Fibroblast of peridontal ligament (primary cell): ENCODE results near the gene TRPM2.

Source experiments
- DNase-seq: peaks from one replicate; pipeline ENCODE4 v3.0.0-alpha.2; 2010; ENCODE audit errors: extremely low read depth

Gene TRPM2

DNA sequence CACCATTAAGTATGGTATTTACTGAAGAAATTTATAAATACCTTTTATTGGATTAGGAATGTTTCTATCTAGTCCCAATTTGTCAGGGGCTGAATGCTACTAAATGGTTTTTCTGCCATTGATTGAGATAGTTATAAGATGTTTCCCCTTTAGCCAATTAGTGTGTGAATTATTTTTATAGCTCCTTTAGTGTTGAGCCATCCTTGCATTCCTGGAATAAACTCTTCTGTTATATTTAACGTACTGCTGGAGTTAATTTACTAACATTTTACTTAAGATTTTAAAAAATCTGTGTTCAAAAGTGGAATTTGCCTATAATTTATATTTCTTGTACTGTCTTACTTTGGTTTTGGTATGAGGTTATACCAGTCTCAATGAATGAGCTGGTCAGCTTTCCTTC, 76.5 kb downstream of the TRPM2 start:
- DNase-seq, result peak; percentile 1

DNA sequence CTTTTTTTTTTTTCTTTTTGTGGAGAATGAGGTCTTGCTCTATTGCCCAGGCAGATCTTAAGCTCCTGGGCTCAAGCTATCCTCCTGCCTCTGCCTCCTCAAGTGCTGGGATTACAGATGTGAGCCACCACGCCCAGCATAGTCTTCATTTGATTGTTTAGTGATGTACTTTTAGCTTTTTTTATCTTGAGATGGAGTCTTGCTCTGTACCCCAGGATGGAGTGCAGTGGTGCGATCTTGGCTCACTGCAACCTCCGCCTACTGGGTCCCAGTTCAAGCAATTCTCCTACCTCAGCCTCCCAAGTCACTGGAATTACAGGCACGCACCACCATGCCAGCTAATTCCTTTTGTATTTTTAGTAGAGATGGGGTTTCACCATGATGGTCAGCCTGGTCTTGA, 77.9 kb downstream of the TRPM2 start:
- no peak for DNase-seq

DNA sequence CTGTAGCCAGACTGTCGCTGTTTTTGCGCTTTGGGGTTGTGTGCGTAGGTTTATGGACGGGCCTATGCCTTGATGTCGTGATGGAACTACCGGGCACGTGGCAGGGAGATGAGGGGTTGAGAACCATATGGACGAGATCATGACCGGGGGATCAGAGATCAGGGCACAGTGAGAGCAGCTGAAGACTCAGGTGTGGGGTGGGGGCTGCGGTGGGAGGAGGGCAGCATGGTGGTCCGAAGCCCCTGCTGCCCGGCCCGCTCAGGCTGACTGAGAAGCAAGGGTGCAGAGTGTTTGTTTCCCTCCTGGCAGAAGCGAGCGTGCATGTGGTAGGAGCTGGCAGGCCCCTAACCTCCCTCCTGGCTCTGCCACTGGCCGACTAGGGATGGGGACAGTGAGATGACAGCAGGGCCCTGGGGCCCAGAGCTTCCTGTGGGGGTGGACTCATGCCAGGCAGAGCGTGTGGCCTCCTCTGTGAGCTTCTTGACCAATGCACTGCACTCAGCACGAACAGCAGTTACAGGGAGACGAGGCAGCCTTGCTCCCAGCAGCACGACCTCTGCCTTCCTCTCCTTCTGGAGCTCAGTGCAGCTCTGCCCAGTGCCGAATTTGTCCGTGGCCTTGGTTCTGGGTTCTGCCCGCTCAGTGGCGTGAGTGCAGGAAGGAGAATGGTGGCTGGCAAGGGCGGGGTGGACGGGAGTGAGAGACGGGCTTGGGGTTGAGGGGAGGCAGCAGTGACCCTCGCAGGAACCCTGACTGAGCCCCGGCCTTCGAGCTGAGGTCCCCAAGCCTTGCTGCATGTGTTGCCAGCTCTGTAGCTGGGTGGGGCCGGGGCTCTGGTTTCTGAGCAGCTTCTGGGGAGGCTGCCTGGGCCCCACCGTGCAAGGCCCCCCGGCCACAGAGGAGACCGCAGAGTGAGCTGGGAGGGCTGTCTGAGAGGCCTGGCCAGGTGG, 79.7 kb downstream of the TRPM2 start:
- DNase-seq, result no peak

DNA sequence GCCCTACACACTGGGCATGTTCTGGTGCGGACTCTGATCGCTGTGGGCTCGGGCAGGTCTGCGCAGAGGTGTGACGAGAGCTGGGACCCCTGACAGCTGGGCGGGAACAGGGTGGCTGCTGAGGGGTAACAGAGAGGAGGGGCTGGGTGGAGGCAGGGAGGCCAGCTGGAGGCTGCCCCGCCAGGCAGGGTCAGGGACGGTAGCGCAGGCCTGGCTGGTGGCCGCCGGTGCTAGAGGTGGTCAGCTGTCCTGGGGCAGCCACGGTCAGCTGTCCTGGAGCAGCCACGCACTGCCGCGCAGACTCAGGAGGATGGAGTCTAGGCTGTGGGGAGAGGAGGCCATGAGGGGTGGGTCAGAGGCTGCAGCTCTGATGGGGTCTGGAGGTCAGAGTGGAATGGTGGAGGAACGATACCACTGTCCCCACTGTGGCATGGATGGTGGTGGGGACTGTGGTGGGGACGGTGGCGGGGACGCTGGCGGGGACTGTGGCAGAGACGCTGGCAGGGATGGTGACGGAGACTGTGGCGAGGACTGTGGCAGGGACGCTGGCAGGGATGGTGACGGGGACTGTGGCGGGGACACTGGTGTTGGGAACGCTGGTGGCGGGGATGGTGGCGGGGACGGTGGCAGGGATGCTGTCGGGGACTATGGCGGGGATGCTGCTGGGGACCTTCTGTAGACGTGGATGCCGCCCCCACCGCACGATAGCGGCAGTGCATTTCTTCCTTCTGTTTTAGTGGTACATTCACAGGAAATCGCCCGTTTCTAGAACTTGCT, 80.6 kb downstream of the TRPM2 start:
- DNase-seq, result no peak

DNA sequence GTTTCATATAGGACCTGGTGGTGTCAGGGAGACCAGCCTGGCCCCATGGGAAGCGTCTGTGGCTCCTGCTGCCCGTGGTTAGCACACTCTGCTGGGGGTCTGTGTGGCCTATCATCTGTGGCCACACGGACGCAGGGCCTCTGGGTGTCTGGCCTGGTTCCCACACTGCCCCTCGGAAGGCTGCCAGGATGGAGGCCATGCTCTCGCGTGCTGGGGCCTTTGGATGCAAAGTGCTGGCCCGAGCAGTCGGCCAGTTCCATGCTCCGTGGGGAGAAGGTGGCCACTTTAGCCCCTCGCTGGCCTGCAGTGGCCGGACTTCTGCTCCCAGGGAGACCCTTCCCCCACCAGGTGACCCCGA, 81.1 kb downstream of the TRPM2 start:
- DNase-seq, result no peak

DNA sequence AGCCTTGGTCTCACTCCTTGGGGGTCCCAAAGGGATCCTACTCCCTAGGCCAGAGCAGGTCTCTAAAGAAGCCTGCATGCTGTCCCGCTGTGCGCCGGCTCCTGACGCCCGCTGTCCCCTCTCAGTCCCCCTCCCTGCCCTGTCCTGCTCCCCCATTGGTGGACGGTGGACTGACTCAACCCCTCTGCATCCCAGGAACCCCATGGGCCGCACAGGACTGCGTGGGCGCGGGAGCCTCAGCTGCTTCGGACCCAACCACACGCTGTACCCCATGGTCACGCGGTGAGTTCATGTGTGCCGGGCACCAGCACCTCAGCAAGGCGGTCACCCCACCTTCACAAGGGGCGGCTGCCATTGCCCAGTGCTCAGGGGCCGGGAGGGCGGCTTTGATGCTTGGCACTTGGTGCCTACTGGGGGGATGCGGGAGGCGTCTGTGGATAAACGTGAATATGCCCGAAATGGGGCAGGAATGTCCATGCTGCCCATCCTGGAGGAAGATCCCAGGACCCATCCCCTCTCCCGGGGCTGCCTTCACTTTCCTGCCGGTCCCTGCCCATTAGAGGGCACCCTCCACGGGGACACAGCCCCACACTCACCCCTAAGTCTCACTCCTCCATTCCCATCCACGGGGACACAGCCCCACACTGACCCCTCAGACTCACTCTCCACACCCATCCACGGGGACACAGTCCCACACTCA, 81.7 kb downstream of the TRPM2 start:
- no peak for DNase-seq

DNA sequence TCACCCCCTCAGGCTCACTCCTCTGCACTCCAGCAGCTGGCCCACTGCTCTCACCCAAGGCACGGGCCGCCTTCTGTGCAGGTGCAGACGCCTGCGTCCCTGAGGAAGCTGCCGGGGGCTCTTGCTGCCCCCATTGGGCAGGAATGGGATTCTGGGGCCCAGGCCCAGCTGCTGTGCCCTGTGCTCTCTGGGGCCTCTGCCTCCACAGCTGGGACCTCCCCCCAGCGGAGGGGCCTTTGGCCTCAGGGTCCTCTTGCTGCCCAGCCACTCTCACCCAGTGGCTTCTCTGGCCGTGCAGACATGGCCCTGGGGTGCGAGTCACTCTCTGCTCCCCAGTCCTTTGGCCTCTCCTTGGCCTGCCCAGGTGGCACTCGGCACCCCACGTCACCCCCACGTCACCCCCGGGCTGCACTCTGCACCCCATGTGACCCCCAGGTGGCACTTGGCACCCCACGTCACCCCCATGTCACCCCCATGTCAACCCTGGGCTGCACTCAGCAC, 82.7 kb downstream of the TRPM2 start:
- DNase-seq, result no peak

DNA sequence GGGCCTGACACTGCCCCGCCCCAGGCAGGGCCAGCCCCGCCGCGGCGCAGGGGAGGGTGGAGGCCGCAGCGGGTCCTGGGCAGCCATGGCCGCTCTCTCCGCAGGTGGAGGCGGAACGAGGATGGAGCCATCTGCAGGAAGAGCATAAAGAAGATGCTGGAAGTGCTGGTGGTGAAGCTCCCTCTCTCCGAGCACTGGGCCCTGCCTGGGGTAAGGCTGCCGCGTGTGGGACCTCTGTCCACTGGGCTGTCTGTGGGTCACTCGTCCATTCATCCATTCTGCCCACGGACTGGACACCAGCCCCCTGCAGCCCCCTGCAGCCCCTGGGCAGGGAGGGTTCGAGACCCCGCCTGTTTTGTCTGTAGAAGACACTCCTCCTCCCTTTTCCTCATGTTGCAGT, 83.5 kb downstream of the TRPM2 start:
- no peak for DNase-seq

DNA sequence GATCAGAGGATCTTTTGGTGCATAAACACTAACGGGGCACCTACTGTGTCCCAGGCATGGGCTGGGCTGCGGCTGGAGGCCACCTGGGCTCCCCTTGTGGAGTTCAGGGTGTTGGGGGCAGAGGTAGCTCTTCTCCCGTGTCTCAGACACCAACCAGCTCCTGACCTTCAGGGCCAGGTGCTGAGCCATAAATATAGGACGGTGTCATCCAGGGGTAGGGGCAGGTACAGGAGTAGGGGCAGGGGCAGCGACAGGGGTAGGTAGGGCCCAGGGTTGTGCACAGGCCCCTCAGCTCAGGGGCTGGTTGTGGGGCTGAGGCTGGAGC, 83.9 kb downstream of the TRPM2 start:
- no peak for DNase-seq

DNA sequence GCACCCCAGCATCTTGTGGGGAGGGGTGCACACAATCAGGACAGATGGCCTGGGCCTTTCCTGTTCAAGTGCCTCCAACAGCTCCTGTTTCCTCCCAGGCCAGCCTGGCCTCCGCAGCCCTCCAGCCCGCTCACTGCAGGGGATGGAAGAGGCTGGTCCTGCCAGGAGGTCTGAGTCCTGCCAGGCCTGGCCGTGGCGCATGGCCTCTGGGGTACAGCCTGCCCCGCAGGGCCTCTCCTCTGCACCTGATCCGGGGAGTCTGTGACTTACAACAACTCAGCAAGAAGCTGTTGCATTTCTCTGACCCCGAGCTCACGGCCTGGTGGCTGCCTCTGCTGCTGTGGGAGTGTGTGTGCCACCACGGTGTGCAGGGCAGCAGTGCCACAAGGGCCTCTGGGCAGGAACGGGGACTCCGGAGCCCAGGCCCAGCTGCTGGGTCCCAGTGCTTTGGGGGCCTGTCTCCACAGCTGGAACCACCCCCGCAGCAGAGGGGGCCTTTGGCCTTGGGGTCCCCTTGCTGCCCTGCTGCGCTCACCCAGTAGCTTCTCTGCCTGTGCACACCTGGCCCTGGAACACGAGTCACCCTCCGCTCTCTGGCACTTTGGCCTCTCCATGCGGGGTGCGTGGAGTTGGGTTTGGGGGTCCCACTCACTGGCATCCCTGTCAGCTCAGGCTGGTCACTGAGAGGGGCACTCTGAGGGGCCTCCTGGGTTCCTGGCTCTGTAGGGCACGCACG, 84.4 kb downstream of the TRPM2 start:
- no peak for DNase-seq

DNA sequence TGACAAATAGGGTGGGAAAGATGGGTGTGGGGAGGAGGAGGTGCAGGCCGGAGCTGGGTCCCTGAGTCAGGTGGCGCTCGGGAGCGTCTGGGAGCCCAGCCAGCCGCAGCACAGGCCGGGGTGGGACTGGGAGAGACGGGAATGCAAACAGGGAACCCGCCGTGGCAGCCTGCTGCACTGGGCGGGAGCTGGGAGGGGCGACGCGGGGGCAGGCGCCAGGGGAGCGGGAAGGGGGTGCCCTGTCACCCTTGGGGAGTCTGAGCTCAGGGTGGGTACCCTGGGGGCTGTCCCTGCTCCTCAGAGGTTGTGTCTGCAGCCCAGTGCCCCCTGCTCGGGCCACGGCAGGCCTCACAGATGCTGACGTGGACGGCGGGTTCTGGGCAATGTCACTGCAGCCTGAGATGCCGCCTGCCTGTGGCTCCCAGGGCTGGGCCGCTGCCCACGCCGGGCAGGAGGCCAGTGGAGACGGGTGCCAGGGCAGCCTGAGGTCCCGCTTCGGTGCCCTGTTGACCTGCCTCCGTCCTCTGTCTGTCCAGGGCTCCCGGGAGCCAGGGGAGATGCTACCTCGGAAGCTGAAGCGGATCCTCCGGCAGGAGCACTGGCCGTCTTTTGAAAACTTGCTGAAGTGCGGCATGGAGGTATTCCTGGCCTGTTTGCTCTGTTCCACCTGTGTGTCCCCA, 85.2 kb downstream of the TRPM2 start:
- DNase-seq, result no peak

DNA sequence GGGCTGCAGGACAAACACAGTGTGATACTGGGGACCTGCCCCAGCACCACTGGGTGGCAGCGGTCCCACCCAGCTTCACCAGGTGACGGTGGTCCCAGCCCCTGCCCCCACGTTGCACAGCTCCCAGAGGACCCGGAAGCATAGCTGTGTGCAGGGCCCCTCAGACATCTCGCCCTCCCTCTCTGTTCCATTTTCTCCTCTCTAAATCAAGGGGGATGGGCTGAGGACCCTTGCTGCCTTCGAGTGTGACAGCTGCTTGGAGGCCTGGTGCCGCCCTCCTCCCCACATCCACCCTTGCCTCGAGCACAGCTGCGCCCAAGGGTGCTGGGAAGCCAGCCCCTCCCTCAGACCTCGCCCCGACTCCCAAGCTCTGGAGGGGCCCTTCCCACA, 85.8 kb downstream of the TRPM2 start:
- DNase-seq, result no peak

DNA sequence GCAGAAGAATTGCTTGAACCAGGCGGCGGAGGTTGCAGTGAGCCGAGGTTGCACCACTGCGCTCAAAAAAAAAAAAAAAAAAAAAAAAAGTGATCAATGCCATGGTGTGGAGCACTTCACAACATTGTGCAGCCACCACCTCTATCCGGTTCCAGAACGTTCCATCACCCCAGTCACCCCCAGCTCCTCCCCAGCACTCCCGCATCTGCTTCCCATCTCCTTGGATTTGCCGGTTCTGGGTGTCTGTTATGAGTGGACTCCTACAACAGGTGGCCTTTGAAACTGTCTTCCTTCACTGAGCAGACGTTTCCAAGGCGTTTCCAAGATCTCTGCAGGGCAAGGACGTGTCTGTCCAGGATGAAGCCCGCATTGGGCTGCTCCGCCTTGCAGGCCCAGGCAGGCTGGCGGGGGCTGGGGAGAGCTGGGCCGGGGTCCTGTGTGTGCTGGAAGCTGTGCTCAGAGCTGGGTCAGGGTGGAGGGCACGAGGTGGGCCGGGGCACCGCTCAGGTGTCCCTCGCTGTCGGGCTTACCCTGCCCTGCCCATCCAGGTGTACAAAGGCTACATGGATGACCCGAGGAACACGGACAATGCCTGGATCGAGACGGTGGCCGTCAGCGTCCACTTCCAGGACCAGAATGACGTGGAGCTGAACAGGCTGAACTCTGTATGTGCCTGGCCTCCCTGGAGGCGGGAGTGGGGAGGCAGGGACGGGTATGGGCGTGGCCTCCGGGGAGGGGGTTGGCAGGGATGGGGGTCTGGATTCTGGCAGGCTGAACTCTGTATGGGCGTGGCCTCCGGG, 87.0 kb downstream of the TRPM2 start:
- no peak for DNase-seq

DNA sequence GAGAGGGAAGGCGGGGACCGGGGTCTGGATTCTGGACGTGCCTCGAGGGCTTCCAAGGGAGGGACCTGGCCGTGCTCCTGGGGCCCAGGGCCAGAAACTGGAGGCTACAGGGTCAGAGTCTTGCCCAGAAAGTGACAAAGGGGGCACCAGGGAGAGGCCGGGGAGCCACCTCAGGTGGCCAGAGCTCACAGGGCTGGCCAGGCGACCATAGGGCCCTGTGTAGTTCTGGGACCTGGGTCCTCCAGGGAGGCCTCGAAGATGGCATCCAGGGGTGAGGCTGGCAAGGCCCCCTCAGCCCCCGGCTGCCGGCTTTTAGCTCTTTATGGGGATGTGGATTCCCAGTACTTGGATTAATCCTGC, 87.6 kb downstream of the TRPM2 start:
- no peak for DNase-seq

DNA sequence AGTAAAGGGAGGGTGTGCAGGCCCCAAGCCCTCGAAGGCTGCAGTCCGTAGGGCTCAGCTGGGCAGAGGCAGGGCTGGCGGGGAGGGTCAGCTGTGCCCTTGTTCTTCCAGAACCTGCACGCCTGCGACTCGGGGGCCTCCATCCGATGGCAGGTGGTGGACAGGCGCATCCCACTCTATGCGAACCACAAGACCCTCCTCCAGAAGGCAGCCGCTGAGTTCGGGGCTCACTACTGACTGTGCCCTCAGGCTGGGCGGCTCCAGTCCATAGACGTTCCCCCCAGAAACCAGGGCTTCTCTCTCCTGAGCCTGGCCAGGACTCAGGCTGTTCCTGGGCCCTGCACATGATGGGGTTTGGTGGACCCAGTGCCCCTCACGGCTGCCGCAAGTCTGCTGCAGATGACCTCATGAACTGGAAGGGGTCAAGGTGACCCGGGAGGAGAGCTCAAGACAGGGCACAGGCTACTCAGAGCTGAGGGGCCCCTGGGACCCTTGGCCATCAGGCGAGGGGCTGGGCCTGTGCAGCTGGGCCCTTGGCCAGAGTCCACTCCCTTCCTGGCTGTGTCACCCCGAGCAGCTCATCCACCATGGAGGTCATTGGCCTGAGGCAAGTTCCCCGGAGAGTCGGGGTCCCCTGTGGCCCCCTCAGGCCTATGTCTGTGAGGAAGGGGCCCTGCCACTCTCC, 88.3 kb downstream of the TRPM2 start:
- no peak for DNase-seq

DNA sequence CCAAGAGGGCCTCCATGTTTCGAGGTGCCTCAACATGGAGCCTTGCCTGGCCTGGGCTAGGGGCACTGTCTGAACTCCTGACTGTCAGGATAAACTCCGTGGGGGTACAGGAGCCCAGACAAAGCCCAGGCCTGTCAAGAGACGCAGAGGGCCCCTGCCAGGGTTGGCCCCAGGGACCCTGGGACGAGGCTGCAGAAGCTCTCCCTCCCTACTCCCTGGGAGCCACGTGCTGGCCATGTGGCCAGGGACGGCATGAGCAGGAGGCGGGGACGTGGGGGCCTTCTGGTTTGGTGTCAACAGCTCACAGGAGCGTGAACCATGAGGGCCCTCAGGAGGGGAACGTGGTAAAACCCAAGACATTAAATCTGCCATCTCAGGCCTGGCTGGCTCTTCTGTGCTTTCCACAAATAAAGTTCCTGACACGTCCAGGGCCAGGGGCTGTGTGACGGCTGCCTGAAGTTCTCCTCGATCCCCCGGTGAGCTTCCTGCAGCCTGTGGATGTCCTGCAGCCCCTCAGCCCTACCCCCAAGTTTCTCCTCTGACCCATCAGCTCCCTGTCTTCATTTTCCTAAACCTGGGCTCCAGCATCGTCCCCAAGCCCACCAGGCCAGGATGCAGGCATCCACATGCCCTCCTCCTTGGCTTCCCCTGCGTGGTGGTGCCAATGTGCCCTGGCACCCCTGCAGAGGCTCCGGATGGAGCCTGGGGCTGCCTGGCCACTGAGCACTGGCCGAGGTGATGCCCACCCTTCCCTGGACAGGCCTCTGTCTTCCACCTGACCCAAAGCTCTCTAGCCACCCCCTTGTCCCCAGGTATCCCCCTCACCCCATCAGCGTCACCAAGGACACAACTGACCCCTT, 89.1 kb downstream of the TRPM2 start:
- no peak for DNase-seq

DNA sequence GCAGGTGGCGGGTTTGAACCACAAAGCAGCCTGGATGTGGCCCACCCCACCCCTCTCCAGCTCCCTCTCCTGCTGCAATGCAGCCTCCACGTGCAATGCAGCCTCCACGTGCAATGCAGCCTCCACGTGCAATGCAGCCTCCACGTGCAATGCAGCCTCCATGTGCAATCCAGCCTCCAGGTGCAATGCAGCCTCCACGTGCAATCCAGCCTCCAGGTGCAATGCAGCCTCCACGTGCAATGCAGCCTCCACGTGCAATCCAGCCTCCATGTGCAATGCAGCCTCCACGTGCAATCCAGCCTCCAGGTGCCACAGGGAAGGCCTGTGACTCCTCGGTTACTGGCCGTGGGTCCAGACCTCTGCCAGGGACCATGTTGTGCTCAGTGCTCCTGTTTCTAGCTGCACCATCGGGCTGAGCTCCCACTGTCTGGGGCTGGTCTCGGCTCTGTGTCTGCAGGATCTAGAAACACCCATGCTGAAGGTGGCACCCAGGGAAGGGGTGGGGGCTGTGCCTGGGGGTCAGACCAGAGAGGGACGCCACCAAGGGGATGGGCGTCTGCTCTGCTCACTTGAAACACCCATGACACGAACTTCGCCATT, 90.0 kb downstream of the TRPM2 start:
- no peak for DNase-seq

DNA sequence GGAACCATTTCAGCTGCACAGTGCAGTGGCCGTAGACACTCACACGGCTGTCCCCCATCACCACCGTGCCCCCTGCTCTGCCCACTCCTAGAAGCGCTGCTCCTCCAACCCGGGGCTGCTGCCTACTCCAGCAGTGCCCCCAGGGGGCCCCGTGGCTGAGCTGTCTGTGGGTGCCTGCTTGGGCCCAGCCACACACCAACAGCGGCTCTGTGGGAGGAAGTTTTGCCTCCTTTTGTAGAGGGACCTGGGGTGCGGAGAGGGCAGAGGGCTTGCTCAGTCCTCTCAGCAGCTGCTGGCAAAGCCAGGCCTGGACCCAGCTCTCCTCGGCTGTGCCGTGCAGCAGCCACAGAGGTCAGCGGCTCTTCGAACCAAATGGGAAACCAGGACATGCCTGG, 90.5 kb downstream of the TRPM2 start:
- no peak for DNase-seq
